ENCODE measurements around the gene SLC22A6.

Gene SLC22A6

DNA sequence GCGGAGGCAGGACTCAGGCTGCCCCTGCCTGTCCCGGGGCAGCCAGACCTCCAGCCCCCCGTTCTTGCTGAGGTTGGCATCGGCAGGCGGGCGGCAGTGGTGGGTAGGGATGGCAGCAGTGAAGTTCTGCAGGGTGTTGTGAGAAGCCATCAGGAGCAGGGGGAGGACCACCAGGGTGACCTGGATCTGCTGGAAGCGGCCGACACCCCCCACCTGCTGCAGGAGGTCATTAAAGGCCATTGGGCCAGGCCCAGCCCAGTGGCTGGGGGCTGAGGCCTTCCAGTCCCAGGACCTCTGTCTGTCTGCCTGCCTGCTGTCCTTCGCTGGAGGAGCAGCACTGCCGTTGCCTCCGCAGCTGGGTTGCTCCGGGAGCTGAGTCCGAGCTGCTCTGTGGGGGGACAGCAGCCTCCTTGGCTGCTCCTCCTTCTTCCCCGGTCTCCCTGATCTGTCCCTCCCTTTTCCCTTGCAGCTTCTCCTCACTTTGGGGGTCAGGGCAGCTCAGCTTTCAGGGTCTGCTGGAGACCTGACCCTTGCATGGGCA lies at the start of gene SLC22A6:
SLC22A6 (minus strand) TSS at position 517 of the 541 bp plus-strand sequence; CDS start at position 240, 277 bp downstream.
- TF ChIP-seq CTCF (IDR thresholded peaks at IDR 0.05; ENCODE audit: control insufficient read depth, extremely low read depth, insufficient read depth) = no peak
- H3K4me3 ChIP-seq (ENCODE audit: low read depth, low read length) = no peak within 1 kb of the TSS
- no peak for DNase-seq (ENCODE audit: low read depth)

DNA sequence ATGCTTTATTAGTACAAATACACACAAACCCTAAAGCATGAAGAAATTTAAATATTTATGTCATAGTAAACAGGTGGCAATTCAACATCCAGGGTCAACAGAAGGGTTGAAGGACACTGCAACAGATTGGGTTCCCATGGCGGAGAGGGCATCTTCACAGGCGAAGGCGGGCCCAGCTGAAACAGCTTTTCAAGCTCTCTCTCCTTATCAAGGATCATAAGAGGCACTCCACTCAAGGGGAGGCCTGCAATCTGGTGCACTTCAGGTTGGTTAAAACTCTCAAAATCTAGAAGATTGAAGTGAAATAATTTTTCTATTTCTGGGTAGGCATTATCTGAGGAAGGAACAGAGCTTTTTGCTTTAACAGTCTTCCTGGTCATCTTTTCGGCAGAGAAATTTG lies 47.7 kb upstream of the SLC22A6 start:
- H3K4me3 ChIP-seq (ENCODE audit: low read depth, low read length) = no peak overlapping the region
- no peak for TF ChIP-seq CTCF (IDR thresholded peaks at IDR 0.05; ENCODE audit: control insufficient read depth, extremely low read depth, insufficient read depth)
- no peak for DNase-seq (ENCODE audit: low read depth)

DNA sequence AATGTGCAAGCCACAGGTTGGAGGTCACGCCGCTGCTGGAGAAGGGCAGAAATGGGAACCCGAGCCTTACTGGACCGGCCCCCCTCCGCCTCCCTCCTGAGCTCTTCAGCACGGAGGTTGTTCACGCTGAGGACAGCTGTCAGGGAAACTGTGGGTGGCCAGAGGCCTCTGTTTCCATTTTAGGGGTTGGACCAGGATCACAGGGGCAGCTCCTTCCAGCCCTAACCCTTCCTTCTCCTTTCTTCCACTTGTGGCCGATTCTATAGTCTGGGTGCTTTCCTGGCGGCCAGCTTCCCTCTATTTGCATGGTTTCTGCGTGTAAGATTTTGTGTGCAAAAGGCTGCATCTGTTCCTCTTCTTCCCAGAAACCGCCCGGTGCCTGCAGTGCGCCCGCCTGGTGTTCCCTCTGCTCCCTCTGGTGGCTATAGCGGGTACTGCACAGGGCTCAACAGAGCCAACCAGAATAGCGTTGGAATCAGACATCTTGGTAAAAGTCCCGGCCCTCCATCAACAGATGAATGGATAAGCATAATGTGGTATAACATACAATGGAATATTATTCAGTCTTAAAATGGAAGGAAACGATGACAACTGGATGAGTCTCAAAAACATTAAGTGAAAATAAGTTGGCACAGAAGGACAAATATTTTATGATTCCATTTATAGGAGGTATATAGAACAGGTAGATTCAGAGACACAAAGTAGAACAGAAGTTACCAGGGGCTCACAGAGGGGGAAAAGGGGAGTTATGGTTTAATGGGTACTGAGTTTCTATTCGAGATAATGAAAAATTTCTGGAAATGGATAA lies 39.3 kb upstream of the SLC22A6 start:
- peak; percentile 26 for DNase-seq (ENCODE audit: low read depth)
- H3K4me3 ChIP-seq (ENCODE audit: low read depth, low read length) = no peak overlapping the region
- peak; percentile 98 for TF ChIP-seq CTCF (IDR thresholded peaks at IDR 0.05; ENCODE audit: control insufficient read depth, extremely low read depth, insufficient read depth)

DNA sequence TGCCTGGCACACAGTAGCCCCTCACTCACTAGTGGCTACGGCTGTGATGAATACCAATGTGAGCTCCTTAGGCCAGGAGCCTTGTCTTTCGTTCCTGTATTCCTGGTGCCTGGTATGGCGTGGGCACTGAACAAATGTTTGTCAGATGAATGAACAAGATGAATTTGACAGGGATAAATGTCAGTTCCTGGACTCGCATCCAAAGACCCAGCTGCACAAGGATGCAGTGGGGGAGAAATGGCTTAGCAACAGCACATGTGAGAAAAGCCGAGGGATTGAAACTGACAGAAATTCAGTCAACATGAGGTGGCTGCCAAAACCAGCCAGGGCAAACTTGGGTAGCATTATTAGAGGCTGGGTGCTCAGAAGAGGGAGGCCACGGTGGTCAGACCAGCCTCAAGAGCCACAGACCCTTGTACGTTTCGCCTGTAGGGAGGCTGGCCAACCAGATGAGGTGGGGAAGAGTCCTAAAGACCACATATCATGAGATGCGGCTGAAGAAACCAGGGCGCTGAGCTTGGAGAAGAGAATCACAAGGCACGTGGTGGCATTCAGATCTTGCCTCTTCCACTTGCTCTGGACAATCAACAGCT lies 38.6 kb upstream of the SLC22A6 start:
- H3K4me3 ChIP-seq (ENCODE audit: low read depth, low read length) = no peak overlapping the region
- no peak for TF ChIP-seq CTCF (IDR thresholded peaks at IDR 0.05; ENCODE audit: control insufficient read depth, extremely low read depth, insufficient read depth)
- DNase-seq (ENCODE audit: low read depth) = no peak

DNA sequence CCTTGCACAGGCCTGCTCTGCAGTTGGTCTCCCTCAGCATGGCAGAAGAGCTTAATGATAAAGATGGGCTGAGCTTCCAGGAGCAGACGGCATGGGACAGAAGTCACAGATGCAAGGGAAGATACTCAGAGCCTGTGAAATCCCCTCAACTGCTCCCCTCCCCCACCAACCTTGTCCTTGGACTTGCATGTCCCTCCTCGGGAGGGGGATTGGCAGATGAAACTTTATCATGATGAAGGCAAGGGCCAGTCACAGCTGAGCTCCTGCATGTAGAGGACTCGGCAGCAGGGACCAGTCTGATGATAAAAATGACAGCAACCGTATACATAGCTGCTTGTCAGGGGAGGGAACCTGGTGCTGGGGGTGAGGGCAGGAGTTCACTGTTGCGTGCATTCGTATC lies 37.7 kb upstream of the SLC22A6 start:
- no peak for TF ChIP-seq CTCF (IDR thresholded peaks at IDR 0.05; ENCODE audit: control insufficient read depth, extremely low read depth, insufficient read depth)
- H3K4me3 ChIP-seq (ENCODE audit: low read depth, low read length) = no peak overlapping the region
- DNase-seq (ENCODE audit: low read depth) = no peak

GRCh38 chr11:63020671-63021291 lies 36.0 kb upstream of the SLC22A6 start:
- no peak for DNase-seq (ENCODE audit: low read depth)
- peak; percentile 24; the same call in 1 of the 2 replicates for TF ChIP-seq CTCF (IDR thresholded peaks at IDR 0.05; ENCODE audit: control insufficient read depth, extremely low read depth, insufficient read depth)
- no peak overlapping the region for H3K4me3 ChIP-seq (ENCODE audit: low read depth, low read length)

All from LNCaP clone FGC (cell line).